Bone marrow (tissue), 2 donors: ENCODE results near the gene NOL4L.
A peak's percentile ranks its signal among the peaks of the same experiment; 100 is the strongest.
"Not testable (repeated sequence)": the region's sequence is repeated elsewhere in the genome, so short reads cannot be mapped to it uniquely, and the experiment has no call there.

ENCODE experiments used
- DNase-seq, 2 donors: peaks; one replicate each; lab custom pipeline; 2025; lab: John Stamatoyannopoulos, UW

NOL4L gene

DNA sequence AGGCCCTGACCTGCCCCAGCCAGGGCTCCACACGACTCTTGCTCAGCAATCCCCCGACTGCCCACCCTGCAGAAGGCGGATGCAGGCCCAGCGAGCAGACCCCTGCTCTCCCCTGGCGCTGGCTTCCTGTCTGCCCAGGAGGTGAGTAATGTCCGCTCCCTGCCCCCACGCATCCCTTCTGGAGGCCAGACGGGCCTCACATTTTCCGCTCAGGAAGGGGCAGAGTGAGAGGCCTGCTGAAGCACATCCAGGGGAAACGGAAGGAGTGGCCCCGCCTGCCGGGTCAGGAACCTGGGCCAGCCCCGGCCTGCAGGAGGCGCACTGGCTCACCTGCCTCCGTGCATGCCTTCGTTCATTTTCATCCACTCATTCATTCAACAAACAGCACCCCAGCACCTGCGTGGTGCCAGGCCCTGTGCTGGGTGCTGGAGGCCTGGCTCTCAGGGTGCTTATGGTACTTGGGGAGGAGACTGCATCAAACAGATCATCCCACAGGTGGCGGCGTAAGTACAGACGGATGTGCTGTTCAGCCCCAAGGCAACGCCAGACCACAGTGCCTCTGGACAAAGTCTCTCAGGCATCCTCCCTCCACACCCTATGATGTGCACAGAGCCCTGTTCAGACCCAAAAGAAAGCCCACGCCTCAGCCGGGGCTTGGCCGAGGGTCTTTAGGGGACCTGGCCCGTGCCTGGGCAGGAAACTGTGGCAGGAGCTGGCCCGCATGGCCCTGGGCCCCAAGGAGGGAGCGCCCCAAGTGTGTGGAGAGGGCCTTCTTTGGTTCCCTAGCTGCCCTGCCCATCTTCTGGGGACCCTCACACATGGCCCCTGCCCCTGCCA lies 114.9 kb downstream of the NOL4L start:
- DNase-seq, result peak in 1 of 2 donors; percentile 24

GRCh38 chr20:32468860-32469259 lies 116.3 kb downstream of the NOL4L start:
- DNase-seq, result no peak

DNA sequence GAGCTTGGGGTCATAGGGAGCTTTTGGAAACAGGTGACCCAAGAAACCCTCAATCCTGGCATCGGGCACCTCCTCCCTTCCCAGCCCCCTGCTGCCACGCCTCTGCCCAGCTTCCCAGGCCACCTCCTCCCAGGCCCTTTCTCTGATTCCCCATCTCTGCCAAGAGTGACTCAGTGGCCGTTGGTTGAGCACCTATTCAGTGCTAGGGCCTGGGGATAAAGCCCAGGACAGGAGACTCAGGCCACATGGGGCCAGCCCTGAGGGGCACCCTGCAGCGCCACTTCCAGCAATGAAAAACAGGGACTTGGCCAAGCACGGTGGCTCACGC lies 116.9 kb downstream of the NOL4L start:
- DNase-seq, result no peak

DNA sequence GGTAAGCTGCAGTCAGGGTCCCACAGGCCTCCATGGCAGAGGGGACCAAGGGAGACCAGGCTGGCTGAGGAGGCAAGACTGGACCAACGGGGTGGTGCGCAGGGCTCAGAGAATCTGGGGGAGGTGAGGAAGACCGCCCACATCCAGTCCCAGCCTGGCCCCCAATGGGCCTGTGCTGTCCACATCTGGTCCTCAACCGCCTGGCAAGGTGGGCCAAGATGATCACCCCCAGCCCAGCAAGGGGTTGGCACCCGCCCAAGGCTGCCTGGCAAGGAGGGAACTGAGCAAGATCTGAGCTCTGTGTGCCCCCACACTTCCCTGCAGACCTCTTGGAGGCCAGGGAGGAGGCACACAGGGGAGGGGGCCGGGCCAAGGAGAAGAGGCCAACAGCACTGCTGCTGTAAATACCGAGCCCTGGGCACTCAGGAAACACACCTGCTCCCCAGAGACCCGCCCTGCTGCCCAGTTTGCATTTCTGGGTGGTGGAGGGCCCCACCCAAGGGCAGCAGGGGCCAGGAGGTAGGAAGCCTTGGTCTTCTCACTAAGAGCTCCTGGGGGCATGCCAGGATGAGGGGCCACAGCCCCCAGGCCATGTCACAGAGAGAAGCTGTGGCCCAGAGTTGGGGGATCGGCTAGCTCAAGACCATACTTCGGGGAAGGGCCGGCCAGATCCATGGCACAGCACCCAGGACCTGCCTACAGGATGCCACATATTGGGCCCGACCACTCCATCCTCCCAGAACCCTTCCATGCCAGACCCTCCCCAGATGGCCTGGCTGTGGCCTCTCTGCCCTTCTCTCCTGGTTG lies 117.4 kb downstream of the NOL4L start:
- DNase-seq, result no peak

DNA sequence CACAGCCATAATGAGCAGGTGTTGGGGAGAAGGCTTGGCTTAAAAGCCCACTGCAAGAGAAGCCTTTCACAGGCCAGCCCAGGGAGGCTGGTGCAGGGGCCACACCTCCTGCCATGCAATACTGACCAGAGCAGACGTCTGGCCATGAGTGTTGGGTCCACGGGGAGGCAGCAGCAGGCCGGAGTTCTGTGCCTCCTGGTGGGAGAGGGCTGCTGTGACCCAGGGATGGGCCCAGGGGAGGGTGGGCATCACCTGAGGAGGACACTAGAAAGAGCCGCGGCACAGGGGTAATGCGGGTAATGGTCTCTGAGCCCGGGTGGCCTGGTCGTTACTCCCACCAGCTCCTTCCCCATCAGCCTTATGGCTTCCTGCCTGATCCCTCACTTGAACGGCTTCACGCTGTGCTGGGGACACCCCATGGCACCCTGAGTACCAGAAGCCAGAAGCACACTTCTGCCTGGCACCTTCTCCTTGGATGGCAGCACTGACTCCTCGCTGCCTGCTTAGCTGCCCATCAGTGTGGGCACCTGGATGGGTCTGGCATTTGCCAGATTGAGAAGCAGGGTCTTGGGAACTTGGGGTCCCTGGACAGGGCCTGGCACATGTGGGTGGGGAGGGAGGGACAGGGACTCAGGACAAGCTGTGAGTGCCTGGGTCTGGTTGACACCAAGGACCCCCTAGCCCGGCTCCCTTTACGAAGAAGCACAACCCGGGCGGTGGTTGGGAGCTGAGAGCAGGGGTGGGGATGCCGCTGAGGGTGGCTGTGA lies 118.2 kb downstream of the NOL4L start:
- no peak for DNase-seq

DNA sequence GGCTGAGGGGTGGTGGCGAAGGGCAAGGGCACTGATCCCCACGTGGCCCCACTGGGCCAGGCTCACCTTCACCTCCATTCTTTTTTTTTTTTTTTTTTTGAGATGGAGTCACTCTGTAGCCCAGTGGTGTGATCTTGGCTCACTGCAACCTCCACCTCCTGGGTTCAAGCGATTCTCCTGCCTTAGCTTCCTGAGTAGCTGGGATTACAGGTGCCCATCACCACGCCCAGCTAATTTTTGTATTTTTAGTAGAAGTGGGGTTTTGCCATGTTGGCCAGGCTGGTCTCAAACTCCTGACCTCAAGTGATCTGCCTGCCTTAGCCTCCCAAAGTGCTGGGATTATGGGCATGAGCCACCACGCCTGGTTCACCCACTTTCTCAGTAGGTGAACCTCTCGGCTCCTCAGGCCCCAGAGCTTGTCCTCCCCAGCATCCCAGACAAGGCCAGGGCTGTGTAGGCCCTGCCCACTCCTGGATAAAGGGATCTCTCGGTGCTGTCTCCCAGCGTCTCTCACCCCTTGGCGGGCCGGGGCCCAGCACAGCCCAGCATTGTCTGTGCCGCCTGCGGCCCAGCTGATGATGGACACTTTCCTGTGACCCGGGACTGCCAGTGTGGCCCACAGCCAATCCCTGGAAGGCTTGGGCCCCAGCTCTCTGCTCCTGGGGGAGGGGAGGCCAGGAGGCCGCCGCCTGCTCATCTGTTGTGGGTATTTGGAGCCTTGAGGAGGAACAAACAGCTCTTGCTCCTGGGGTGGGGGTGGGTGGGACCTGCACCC lies 119.0 kb downstream of the NOL4L start:
- not testable (repeated sequence) for DNase-seq

GRCh38 chr20:32465092-32465900 lies 119.8 kb downstream of the NOL4L start:
- DNase-seq, result no peak

DNA sequence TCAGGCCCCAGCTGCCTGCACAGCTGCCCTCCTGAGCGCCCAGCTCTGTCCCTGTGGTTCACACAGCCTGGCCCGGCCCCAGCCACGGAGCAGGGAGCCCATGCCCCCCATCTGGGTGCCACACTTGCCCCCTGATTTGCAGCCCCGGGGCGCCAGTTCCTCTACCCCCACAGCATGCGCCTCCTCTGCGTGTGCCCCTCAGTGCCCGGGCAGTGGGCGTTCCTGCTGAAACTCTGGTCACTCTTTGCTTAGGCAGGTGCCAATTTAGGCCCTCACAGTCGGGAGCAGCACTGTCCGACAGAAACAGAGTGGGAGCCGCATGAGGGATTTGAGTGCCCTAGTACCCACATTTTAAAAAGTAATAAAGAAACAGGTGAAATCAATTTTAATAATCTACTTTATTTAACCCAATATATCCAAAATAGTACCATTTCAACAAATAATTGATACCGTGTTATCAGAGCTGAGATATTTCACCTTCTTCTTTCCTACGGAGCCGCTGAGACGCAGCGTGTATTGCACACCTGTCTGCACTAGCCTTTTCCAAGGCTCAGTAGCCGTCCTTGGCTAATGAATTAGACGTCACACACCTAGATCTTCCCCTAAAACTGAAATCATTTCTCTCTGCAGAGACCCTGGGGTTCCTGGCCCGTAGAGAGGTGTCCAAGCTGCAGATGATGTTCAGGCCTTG lies 120.6 kb downstream of the NOL4L start:
- no peak for DNase-seq

- DNase-seq, result no peak
Observed at GRCh38 chr20:32463642-32464400, 121.3 kb downstream of the NOL4L start.

DNA sequence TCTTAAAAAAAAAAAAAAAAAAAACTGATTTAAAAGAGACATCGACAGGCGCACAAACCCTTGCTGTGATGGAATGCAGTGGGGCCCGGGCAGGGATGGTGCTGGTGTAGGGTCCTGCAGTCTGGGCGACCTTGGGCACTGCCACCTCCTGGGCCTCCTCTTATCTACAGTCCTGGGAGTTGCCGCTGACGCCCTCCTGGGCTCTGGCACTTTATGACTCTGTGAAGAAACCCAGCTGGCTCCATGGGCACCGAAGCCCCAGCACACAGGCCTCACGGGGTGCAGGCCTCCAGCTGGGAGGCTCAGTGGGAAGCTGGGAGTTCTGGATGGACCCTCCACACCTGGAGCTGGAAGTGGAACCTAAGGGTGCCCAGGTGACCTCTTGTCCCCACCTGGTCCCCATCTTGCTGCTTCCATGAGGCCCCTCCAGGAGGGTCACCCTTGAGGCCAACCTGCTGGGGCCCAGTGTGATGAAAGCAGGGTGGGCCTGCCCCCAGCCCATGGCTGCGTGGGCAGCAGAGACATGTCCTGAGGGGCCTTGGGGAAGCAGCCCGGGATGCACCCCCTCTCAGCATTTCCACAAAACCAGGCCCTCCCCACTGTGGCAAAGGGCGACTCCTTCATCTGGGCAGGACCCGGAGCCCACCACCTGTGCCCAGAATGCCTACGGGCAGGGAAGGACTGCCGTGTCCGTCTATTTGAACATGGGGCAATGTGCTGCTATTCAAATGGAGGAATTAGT lies 122.1 kb downstream of the NOL4L start:
- DNase-seq, result no peak

DNA sequence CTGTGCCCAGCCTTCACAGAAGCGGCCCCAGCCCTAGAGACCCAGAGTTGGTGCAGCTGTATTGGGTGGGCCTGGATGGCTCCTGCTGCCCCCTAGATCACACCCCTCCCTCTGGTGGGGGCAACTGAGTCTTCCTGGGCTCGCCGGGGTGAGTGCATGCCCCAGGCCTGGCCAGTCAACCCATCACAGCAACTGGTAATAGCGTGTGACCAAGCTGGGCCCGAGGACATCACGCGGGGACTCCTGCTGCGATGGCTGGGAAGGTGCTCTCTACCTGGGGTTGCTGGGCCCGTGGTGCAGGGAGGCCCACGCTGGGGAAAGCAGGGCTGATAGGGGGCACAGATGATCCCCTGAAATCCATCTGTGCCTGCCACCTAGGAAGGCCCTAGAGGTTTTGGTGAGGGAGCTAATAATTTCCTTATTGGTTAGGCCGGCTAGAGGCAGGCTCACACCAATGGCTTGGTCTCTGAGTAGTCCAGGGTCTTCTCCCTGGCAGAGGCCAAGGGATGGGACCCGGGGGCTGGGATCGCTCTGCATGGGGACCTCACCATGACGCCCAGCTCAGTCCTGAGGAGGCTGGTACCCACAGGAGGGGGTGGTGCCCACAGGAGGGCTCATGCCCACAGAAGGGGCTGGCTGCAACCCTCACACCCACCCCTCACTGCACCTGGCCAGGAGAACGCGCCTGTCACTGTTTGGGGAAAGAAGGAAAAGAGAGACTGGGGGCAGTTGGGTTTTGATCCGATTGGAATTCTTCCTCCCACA lies 123.1 kb downstream of the NOL4L start:
- no peak for DNase-seq

DNA sequence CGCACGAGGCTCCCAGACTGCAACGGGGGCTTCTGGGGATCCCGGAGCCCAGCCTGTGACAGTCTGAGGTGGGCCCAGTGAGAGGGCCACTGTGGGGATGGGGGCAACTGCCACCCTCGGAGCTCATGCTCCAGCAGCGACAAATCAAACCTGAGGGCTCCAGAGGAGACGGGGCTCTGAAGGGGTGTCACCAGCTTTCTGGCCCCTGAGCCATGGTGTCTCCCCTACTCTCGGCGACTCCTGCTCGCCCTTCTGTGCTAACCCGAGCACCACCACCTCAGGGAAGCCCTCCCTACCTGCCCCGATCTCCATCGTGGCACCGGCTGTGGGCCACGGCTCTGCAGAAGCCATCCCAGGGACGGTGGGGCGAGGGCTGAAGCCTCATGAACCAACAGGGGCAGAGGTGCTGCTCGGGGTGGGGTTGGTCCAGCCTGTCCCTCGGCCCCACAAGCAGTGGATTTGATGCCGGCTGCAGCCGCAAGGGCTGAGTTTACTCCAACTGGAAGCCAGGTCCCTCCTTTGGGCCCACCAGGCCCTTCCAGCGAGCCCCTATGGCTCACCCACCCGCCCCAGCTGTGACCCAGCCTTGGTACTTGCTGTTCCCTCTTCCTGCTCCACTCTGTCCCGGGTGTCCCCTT lies 124.3 kb downstream of the NOL4L start:
- no peak for DNase-seq

- no peak for DNase-seq
Observed at GRCh38 chr20:32460231-32460630, 124.9 kb downstream of the NOL4L start.

DNA sequence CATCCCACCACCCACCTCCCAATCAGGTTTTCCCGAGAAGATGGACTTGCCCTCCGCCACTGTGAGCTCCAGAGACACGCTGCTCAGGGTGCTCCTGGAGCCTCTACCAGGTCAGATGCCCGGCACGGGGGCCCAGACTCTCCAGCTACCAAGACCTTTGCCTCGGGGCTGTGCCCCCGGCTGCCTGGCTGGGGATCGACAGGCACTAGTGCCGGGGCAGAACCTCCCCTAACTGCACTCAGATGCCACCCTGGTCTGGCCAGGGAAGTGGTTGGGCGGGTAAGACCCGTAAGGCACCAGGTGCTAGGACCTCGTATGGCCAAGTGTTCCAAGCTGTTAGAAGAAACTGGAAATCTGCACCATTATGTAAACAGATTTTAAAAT lies 126.3 kb downstream of the NOL4L start:
- DNase-seq, result no peak

DNA sequence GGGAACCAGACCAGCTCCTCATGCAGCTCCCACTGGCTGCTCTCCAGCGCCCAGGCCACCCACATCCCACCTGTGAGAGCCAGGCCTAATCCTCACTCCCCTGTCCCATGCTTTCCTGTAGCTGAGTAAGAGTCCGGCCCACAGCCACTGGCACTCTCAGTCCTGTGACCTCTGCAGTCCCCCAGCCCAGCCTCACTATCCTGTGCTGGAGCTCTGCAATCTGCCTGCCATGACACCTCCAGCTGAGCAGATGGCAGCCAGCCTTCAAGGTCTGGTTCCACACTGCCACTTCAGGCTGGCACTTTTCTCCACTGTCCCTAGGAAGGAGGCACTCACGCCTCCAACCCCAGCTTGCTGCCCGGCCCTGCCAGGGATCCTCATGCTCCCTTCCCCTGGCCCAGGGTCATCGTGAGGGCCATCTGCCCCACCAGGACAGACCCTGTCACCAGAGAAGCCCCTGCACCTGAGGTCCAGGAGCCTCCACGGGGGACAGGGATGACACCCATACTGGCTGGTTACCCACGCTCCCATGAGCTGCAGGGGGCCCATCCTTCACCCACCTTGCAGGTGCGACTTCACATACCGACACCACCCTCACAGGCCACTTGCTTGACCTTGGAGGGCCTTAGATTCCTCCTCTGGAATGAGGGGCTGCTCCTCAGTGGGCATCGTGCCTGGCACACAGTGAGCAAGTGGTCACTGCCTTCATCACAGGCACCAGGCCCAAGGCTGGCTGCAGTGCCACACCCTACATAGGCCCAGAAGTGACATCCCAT lies 126.9 kb downstream of the NOL4L start:
- no peak for DNase-seq

DNA sequence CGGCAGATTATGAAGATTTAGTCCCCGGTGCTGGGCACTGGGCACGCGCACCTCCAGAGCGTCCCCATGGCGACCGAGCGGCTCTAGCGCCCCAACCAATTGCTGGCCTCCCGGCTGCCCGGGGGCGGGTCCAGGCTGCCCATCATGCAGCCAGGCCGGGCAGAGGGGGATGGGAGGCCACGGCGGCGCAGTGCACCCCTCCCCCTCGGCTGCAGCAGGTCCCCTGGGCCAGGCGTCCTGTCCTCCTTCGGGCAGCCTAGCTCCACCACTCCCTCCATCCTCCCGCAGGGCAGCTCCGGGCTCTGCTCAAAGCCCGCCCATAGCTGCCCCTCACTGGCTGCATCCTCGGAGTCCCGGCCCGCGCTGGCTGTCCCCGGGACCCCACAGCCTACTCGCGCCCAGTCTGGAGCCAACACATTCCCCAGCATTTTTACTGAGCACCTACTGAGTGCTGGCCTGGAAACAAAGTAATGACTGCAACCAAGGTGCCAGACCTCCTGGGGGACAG lies 127.6 kb downstream of the NOL4L start:
- DNase-seq, result no peak
